ENCODE results near the gene A4GNT.
A peak's percentile ranks its signal among the peaks of the same experiment; 100 is the strongest.
"Not testable (repeated sequence)": the region's sequence is repeated elsewhere in the genome, so short reads cannot be mapped to it uniquely, and the experiment has no call there.

Gene A4GNT
- 0 reads per million in 4 experiments for total RNA-seq

DNA sequence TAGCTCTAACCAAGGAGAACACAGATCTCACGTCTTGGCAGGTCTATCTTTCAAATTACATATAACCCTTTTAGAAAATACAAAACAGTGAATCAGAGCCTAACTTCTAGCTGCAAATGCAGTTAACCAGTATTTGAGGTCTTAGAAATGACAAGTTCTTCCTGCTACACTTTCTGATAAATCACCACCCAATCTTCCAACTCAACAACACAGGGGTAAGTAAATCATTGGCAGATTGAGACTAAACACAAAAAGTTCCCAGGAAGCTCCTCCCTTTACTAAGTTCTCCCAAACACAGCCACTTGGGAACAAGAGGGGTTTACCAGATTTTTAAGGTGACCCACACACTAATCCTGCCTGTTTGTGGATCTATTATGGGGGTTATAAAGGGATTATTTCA lies at the start of gene A4GNT:
A4GNT (minus strand) TSS at position 152 of the 400 bp plus-strand sequence. CDS start 1,134 bp downstream, outside the sequence.
- DNase-seq, result no peak

DNA sequence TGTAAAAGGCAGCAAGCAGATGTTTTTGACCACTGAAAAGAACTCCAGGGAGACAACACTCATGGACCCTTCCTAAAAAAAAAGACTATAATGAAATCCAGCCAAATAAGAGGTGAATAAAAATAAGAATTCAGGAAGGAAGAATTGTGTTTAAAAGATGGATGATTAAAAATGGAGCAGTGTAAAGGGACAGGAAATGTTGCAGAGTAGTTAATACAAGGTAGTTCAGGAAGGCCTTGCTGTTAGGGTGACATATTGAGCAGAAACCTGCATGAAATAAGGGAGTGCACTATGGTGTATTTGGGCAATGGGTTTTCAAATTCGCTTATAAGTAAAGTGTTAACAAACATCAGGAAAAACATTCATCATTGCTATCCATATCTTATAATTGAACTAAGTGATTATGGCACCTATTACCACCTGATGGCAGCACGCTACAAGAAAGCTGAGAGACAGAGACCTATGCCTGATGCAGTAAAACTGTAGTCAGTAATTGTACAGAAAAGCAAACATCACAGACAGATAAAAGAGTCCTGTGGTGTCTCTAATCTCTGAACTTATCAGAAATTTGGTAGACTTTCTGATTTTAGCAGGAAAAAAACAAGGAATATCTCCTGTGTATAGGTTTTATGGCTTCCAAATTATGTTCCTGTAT lies 48.3 kb upstream of the A4GNT start:
- no peak for DNase-seq

DNA sequence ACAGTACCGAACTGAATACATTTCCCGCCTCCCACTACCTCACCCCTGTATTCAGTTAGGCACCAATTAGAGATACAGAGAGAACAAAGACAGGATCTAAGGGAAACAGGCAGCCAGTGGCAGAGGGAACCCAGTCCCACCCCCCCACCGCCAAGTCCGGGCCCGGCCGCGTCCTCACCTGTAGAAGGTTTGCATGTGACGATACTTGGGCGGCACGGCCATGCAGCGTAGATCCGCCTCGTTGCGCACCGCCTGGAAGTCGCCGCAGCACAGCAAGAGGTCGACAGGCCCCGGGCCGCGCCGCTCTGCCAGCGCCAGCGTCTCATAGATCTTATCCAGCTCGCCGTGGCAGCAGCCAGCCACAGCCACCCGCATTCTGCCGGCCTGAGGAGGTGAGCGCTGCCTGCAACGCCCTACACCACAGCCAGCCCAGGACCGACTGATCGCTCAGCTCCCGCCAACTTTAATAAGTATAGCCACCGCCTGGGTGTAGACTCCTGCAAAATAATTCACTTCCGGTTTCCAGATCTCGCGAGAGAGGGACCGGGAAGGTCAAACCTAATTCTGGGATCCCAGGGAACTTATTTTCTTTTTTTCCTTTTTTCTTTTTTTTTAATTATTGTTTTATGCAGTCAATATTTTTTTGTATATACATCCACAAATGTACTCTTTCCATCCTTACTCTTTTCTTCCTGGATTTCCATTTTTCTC lies 42.4 kb upstream of the A4GNT start, which contains the start of gene DBR1:
DBR1 (minus strand) TSS at position 501 of the 711 bp plus-strand sequence; CDS start at position 375, 126 bp downstream.
- peak; percentile 70 for DNase-seq

DNA sequence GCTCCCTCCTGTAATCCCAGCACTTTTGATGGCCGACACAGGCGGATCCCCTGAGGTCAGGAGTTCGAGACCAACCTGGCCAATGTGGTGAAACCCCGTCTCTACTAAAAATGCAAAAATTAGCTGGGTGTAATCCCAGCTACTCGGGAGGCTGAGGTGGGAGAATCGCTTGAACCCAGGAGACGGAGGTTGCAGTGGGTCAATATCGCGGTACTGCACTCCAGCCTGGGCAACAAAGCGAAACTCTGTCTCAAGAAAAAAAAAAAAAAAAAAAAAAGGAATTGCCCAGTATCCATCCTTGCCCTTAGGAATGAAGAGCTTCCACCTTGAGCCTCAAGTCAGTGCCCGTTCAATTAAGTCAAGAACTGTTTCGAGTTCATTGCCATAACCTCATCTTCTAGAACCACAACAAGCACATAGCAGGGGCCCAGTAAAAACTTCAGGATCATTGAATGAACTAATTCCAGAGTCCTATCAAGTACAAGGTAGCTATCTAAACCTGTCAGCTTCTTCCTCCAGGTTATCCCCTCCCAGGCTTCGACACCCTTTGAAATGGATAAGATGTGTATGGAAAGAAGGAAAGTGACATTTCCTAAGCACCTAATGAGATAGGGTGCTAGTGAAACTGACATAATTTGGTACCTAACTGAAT lies 41.7 kb upstream of the A4GNT start:
- DNase-seq, result no peak

DNA sequence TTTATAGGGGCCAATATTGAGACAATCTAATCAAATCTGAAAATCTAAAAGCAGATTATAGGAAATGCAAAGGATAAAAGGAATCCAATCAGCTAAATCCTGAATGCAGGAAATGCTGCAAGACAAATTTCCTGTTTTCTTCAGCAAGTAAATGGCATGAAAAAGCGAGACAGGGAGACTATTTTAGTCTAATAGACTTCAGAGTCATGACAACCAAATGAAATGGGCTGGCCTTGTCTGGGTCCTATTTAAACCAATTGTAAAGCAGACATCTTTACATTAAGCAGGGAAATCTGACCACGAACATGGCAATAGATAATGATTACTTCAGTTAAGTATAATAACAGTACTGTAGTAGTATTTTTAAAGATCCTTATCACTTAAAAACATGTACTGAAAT lies 40.4 kb upstream of the A4GNT start:
- no peak for DNase-seq

DNA sequence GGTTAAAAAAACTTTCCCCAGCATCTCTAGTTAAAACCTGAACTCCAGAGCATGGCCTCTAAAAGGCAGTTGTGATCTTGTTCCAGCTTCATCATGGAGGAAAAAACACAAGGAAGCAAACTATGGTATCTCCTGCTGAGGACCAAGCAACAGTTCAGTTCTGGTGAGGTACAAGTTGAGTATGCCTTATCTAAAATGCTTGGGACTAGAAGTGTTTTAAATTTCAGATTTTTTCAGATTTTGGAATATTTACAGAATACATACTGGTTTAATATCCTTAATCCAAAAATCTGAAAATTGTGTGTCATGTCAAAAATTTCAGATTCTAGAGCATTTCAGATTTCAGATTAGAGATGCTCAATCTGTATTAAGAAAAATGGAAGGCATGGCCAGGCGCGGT lies 32.9 kb upstream of the A4GNT start:
- no peak for DNase-seq

DNA sequence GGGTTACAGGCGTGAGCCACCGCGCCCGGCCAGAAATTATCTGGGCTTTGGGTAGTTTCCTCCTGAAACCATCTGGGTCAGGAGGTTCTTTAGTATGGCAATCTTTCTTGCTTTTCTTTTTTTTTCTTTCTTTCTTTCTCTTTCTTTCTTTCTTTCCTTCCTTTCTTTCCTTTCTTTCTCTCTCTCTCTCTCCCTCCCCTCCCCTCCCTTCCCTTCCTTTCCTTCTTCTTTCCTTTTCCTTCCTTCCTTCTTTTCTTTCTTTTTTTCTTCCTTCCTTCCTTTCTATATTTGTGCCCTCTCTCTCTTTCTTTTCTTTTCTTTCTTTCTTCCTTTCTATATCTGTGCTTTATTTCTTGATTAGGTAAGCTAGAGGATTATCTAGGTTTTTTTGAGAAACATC lies 25.6 kb upstream of the A4GNT start:
- no peak for DNase-seq

DNA sequence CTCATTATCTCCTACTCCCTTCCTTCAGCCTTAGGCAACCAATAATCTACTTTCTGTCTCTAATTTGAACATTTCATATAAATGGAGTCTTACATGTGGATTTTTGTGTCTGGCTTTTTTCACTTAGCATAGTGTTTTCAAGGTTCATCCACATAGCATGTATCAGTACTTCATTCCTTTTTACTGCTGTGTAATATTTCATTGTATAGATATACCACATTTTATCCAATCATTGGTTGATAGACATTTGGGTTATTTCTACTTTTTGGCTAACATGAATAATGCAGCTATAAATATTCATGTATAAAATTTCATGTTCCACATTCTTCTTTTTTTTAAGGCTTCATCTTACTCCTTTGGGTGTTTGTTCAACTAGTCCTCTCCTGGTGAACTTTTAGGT lies 22.3 kb upstream of the A4GNT start:
- DNase-seq, result no peak

DNA sequence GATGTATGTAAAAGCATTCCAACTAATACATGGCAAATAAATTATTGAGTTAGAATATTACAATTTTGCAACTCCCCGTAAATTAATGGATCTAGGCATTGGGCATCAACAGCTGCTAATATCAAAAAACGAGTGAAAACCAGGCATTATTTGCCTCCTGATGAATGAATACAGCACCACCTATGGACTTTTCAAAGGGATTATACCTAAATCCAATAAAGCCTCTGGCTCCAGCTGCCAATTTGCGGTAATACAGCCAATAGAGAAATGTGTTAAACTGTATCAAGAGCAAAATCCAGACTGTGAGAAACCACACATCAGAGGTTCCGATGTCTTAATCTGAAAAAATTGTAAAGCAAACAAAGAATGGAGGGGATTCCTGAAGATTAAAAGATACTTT lies 16.3 kb upstream of the A4GNT start:
- DNase-seq, result no peak

DNA sequence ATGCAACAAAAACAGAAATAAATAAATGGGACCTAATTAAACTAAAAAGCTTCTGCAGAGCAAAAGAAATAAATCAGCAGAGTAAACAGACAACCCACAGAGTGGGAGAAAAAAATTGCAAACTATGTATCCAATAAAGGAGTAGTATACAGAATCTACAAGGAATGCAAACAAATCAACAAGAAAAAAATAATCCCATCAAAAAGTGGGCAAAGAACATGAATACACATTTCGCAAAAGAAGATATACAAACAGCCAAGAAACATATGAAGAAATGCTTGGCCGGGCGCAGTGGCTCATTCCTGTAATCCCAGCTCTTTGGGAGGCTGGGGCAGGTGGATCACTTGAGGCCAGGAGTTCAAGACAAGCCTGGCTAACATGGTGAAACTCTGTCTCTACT lies 10.0 kb upstream of the A4GNT start:
- DNase-seq, result not testable (repeated sequence)

DNA sequence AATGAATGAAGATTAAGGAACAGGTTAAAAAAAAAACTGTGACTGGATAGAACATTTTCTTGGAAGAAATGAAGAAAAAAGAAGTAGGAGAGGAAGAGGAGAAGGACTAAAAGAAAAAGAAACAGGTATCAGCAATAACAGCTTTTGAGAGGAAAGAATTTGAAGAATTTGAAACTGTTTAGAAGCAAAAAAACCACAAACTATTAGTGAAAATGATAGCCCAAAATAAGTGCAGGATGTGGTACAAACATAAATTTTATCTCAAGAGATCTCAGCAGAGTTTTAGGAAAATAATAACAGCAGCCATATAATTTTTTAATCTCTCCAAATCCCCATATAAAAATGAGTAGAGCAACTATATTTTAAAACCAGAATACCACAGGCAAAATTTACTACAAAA lies 8.8 kb upstream of the A4GNT start:
- DNase-seq, result no peak

DNA sequence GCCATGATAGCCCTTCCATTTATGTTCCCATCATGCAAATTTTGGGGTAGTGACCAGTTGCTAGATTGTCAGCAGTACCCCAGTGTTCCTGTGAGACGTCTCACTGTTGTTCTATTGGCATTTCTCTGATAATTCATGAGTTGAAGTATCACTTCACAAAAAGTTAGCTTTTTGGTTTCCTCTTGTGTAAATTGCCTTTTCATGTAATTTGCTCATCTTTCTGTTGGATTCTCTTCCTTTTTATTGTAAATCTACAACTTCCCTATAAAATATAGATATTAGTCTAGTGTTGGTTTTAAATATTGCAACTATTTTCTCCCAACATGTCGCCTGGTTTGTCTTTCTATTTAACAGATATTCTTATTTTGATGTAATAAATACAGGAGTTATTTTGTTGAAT lies 7.5 kb upstream of the A4GNT start:
- no peak for DNase-seq

DNA sequence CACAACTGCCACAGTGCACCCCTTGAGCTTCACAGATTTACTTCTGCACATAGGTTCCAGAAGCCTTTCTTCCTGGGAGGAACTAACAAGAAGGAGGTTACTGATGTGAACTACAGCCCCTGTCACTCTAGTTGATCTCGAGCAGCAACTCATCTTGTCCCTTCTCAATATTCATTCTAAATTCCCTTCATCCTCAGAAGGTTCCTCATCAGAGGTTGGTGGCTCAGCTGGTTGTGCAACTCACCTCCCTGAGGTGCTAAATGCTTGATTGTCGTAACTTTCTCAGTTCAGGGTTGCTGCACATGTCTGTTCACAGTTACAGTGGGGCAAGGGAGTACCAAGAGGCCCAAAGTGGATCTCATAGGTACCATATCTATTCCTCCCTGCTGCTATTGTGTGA lies 5.7 kb upstream of the A4GNT start:
- DNase-seq, result no peak

DNA sequence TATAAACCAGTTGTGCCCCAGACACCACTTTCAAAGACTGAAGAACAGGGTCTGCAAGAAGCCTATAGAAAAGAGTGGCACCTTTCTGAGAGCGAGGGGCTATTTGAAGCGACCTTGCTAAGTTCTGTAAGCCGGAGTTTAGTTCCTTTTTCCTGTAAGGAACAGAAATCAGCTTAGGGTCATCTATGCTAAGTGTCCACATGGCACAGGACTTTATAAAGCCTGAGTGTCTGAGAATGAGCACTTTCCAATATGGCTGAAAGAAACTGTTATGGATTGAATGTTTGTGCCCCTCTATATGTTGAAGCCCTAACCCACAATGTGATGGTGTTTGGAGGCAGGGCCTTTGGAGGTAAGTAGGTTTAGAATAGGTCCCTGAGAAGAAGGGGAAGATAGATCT lies 4.0 kb upstream of the A4GNT start:
- DNase-seq, result no peak

DNA sequence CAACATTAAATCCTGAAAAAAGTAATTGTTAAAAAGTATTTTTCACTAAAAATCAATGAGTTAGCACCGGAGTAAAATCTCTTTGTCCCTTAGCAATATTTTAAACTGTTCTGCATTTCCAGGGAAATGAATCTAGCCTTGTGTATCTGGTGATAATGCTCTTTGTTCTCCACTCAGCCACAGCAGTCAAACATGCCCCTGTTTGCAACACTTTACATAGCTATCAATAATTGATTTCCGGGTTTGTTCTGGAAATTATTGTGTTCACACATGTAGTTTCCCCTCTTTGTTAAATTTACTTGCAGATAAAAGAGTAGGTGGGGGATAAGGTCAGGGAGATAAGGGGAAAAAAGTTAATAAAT lies 3.6 kb upstream of the A4GNT start:
- DNase-seq, result no peak

DNA sequence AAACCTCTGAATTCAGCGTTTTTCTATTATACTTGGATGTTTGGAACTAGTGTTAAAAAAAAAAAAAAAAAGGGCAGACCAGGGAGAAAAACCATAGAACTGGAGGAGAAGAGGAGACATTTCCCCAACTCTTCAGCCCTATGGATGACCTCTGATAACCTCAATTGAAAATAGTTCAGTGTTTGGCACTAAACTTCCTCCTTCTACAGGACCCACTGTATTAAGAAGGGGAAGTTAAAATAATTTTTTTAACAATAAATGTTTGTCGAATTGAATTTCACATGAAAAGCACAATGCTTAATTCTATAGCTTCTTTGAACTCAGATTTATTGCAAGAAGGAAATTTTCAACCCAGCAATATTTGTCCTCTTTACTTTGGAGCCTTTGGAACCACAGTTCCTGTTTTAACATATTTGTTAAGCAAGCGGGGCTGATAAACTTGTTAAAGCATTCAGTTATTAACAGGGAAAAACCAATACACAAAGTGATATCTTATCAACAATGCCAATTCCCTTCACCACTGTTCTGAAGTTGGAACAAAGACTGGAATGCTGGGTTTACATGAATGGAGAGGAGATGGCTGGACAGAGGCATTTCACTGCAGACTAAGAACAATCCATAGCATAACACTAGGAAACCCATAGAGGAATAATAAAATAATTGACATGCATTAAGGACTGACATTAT lies 3.1 kb upstream of the A4GNT start:
- no peak for DNase-seq

DNA sequence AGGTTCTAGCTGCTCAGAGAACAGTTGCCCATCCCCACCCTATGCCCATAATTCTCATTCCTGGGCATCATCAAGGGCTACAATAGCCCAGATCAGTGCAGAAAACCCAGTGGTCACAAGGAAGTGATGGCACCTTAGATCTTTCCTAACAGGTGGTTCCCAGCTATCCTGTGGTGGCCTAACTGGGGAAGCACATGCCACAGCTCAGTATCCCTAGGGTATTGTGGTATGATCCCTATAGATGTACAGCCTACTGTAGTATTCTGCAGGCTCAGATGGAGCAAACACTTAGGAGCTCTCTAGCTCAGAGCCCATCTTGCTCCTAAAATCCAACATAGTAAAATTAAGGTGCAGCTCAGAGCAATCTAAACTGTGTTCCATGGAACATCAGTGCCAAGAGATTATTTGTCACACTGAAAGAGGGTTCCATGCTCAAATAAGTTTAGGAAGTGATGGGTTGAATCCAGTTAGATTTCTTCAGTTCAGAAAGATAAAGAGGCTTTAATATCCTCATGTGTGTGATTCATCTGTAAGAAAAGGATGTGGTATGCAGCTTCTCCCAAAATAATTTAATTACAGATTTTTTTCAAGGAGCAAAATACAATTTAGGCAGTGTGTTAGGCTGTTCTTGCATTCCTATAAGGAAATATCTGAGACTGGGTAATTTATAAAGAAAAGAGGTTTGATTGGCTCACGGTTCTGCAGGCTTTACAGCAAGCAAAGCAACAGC lies 4.4 kb downstream of the A4GNT start:
- no peak for DNase-seq

DNA sequence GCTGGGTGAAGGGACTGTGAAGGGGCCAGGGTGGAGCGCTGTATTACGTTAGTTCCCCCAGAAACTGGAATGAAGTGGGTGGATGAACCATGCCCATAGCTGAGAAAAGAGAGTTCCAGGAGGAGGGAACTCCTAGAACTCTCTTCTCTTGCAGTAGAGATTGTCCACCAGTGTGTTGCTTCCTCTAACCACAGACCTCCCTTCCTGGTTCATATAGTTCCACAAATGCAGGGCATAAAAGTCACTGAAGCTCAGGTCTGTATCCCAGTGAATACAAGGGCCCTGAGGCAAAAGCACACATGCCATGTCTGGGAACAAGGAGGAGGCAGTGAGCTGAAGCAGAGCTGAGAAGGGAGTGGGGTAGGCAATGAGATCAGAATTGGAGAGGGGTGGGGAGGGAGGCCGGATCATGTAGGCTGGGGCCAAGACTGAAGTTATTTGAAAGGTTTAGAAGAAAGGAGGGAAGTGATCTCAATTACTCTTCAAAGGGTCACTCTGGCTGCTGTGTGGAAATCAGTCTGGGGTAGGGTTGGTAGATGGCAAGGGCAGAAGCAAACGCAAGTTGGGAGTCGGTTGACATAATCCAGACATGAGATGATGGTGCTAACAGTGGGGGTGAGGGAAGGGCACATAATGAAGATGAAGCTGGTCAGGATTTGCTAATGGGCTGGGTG lies 6.5 kb downstream of the A4GNT start:
- DNase-seq, result no peak

DNA sequence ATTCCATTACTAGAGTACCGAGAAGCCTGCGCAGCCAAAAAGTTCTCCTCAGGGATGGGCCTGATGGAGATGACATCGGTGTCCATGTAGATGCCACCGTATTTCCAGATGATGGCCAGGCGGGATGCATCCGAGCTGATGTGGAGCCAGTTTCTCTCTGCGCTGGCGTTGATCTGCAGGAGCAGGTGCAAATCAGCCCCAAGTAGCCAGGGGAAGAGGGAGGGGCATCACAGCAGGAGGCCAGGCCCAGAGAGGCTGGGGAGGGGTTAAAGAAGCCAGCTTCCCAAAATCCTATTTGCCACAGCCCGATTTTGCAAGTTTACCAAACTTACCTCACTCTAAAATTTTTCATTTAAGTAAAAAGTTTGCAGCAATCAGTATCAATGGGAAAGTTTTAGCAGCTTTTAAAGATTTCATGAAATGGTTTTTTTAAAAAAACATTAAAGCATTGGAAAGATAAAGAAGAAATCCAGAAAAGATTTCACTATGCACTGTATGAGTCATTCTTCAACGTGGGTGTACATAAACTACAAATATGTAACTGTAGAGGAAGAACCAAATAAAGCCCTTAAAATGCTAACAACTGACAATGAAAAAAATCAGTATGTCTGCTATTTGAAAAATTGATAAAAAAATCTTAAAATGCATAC lies 7.4 kb downstream of the A4GNT start:
- no peak for DNase-seq

DNA sequence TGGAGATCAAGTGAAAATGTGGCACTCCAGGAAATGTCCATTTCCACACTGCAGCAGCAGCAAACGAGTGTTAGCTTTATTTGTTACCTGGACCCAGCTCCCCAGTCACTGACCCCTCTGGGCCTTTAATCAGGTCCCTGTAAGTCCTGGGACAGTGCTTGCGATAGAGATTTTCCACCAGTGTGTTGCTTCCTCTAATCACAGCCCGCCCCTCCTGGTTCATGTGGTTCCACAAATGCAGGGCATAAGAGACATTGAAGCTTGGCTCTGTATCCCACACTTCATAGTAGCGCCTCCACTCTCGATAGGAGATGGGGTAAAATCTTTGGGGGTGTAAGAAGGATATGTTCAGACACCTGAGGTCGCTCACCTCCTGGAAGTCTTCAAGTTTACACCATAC lies 8.0 kb downstream of the A4GNT start:
- DNase-seq, result no peak

DNA sequence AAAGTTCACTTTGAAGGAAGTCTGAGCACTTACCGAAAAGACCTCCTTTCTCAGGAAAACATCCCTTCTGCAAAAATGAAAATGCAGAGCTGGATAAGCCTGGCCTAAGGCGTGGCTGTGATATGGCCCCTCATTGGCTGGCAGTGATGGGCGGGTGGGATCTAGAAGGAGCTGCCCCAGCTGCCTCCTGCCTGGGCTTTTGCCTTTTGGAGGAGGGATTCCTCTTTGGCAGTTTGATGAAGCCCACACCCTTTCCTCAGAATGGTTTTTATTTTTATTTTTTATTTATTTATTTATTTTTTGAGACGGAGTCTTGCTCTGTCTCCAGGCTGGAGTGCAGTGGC lies 12.8 kb downstream of the A4GNT start:
- DNase-seq, result no peak

All from effector CD8-positive, alpha-beta T cell (primary cell).